H1 (cell line): ENCODE measurements around the gene RAD18. TPM values are rescaled to one million over a fixed set of nuclear protein-coding genes. Genes with fewer than 3 reads are reported as not detected.

Experiments used
- CTCF ChIA-PET: fragments of 300-600 bp; sonication (Branson Sonifier 250); formaldehyde crosslinking; loops from one replicate; lab custom pipeline; 2021; ENCODE audit not compliant: partially characterized antibody; lab: Charles Lee
- POLR2A ChIA-PET: fragments of 300-600 bp; sonication (Branson Sonifier 250); formaldehyde crosslinking; loops from one replicate; lab custom pipeline; 2021; ENCODE audit warnings: inconsistent platforms; ENCODE audit not compliant: partially characterized antibody; lab: Charles Lee
- DNase-seq, 2 experiments: peaks; one replicate each; pipeline versions ENCODE4 v3.0.0 to v3.0.0-alpha.2; 2010 to 2022; ENCODE audit warnings: low spot score in 2 of 2, low read depth in 1 of 2, mixed read lengths in 1 of 2
- FAIRE-seq: peaks from 2 replicates; lab custom pipeline; 2011; peaks lifted over from hg19 to GRCh38; lab: Jason Lieb, UNC
- H2AFZ ChIP-seq: 2 replicates; pipeline ENCODE4 v1.8.1; 2012; ENCODE audit warnings: low read length, inconsistent platforms
- H2AK5ac ChIP-seq: 2 replicates; pipeline ENCODE4 v1.6.1; 2013; ENCODE audit warnings: low read depth, low read length
- H2BK120ac ChIP-seq: replicated peaks from 2 replicates; pipeline ENCODE3; 2013; ENCODE audit warnings: low read depth, low read length, inconsistent platforms
- H2BK12ac ChIP-seq: 2 replicates; pipeline ENCODE4 v1.6.1; 2013; ENCODE audit warnings: low read depth, low read length
- H2BK15ac ChIP-seq: 2 replicates; pipeline ENCODE4 v1.6.1; 2013; ENCODE audit warnings: low read length
- H2BK20ac ChIP-seq: 2 replicates; pipeline ENCODE4 v1.6.1; 2013; ENCODE audit warnings: low read length
- H2BK5ac ChIP-seq: 2 replicates; pipeline ENCODE4 v1.6.1; 2013; ENCODE audit warnings: low read depth, low read length
- H3K14ac ChIP-seq: 2 replicates; pipeline ENCODE4 v1.6.1; 2013; ENCODE audit warnings: inconsistent platforms; ENCODE audit not compliant: insufficient read length
- H3K18ac ChIP-seq: 2 replicates; pipeline ENCODE4 v1.6.1; 2013; ENCODE audit warnings: low read length; ENCODE audit errors: extremely low read depth
- H3K23ac ChIP-seq: 2 replicates; pipeline ENCODE4 v1.6.1; 2013; ENCODE audit warnings: inconsistent platforms; ENCODE audit not compliant: insufficient read length
- H3K23me2 ChIP-seq: 2 replicates; pipeline ENCODE4 v1.6.1; 2013; ENCODE audit warnings: low read depth, low read length
- H3K27ac ChIP-seq: 2 replicates; pipeline ENCODE4 v1.6.1; 2011; ENCODE audit warnings: low read depth, low read length, inconsistent platforms
- H3K27me3 ChIP-seq, 4 experiments: replicated peaks in 1 of 4; 1 replicate in 1 of 4; 2 replicates in 3 of 4; pipeline versions ENCODE4 v1.6.1 to v1.8.1; 2011 to 2013; ENCODE audit warnings: low read length in 3 of 4, mild to moderate bottlenecking in 3 of 4, inconsistent platforms in 2 of 4, mixed read lengths in 2 of 4, moderate library complexity in 1 of 4; ENCODE audit not compliant: control insufficient read depth in 3 of 4, insufficient read depth in 3 of 4; ENCODE audit errors: extremely low read depth in 1 of 4
- H3K36me3 ChIP-seq, 4 experiments: 2 replicates each; pipeline versions ENCODE4 v1.6.1 to v1.8.1; 2011 to 2013; ENCODE audit warnings: mild to moderate bottlenecking in 4 of 4, low read length in 3 of 4, moderate library complexity in 2 of 4, control low read depth in 1 of 4, inconsistent platforms in 1 of 4; ENCODE audit not compliant: insufficient read depth in 4 of 4, control insufficient read depth in 2 of 4
- H3K4ac ChIP-seq: replicated peaks from 2 replicates; pipeline ENCODE3; 2013; ENCODE audit warnings: low read length, low read depth, mixed read lengths, inconsistent platforms; ENCODE audit not compliant: insufficient read length
- H3K4me1 ChIP-seq, 4 experiments: replicated peaks in 1 of 4; 1 replicate in 1 of 4; 2 replicates in 3 of 4; pipeline versions ENCODE4 v1.6.1 to v1.8.1; 2011 to 2013; ENCODE audit warnings: low read length in 3 of 4, inconsistent platforms in 2 of 4, mixed read lengths in 1 of 4; ENCODE audit not compliant: insufficient read depth in 4 of 4, control insufficient read depth in 3 of 4
- H3K4me2 ChIP-seq, 2 experiments: 2 replicates each; pipeline versions ENCODE4 v1.6.1 to v1.8.1; 2011 to 2013; ENCODE audit warnings: low read depth in 2 of 2, low read length in 2 of 2, control low read depth in 1 of 2, inconsistent platforms in 1 of 2, mild to moderate bottlenecking in 1 of 2; ENCODE audit not compliant: insufficient read depth in 1 of 2
- H3K4me3 ChIP-seq, 4 experiments: fragments of 200-600, 300-600 bp in 1 of 4; sonication (generic), shearing (Covaris generic), sonication (Bioruptor Twin) in 1 of 4; 2 replicates each; pipeline versions ENCODE4 v1.5.1 to v1.8.1; 2011 to 2016; ENCODE audit warnings: low read length in 4 of 4, low read depth in 3 of 4, control low read depth in 2 of 4, inconsistent platforms in 2 of 4, mild to moderate bottlenecking in 2 of 4, mixed read lengths in 1 of 4, moderate library complexity in 1 of 4; ENCODE audit not compliant: insufficient read depth in 2 of 4; ENCODE audit errors: extremely low read depth in 1 of 4
- H3K56ac ChIP-seq: replicated peaks from 2 replicates; pipeline ENCODE3; 2013; ENCODE audit warnings: low read depth, mild to moderate bottlenecking, mixed read lengths, low read length, inconsistent platforms; ENCODE audit not compliant: insufficient read length
- H3K79me1 ChIP-seq: 2 replicates; pipeline ENCODE4 v1.6.1; 2013; ENCODE audit warnings: low read depth, low read length, control low read depth
- H3K79me2 ChIP-seq, 2 experiments: 2 replicates each; pipeline versions ENCODE4 v1.6.1 to v1.8.1; 2012 to 2013; ENCODE audit warnings: low read length in 2 of 2, mild to moderate bottlenecking in 2 of 2, inconsistent platforms in 1 of 2; ENCODE audit not compliant: insufficient read depth in 2 of 2, control insufficient read depth in 1 of 2
- H3K9ac ChIP-seq, 4 experiments: replicated peaks in 1 of 4; 1 replicate in 1 of 4; 2 replicates in 3 of 4; pipeline versions ENCODE4 v1.6.1 to v1.8.1; 2011 to 2013; ENCODE audit warnings: low read depth in 3 of 4, low read length in 3 of 4, control low read depth in 2 of 4, mild to moderate bottlenecking in 2 of 4, moderate library complexity in 2 of 4, inconsistent platforms in 1 of 4; ENCODE audit errors: extremely low read depth in 1 of 4
- H3K9me3 ChIP-seq, 2 experiments: 2 replicates each; pipeline versions ENCODE4 v1.6.1 to v1.8.1; 2012 to 2013; ENCODE audit warnings: mild to moderate bottlenecking in 2 of 2, moderate library complexity in 2 of 2, control low read depth in 1 of 2, inconsistent platforms in 1 of 2, low read depth in 1 of 2, low read length in 1 of 2, mixed read lengths in 1 of 2; ENCODE audit not compliant: insufficient read depth in 2 of 2
- H4K20me1 ChIP-seq, 2 experiments: replicated peaks in 1 of 2; 2 replicates each; pipeline versions ENCODE3 to v1.8.1; 2011 to 2013; ENCODE audit warnings: inconsistent platforms in 2 of 2, low read length in 2 of 2, mild to moderate bottlenecking in 1 of 2; ENCODE audit not compliant: insufficient read depth in 2 of 2, control insufficient read depth in 1 of 2
- H4K5ac ChIP-seq: 2 replicates; pipeline ENCODE4 v1.6.1; 2013; ENCODE audit warnings: low read length, low read depth, mixed read lengths, inconsistent platforms; ENCODE audit not compliant: insufficient read length
- H4K8ac ChIP-seq: 2 replicates; pipeline ENCODE4 v1.8.0; 2013; ENCODE audit warnings: mild to moderate bottlenecking, moderate library complexity, low read length, inconsistent platforms; ENCODE audit not compliant: insufficient read depth; ENCODE audit errors: extremely low read depth
- H4K91ac ChIP-seq: replicated peaks from 2 replicates; pipeline ENCODE3; 2013; ENCODE audit warnings: low read length, mixed read lengths, inconsistent platforms; ENCODE audit not compliant: insufficient read length
- BACH1 ChIP-seq: IDR thresholded peaks from 2 replicates; pipeline ENCODE4 v1.6.1; 2012; ENCODE audit warnings: low read length, improper control_type of control experiment
- KDM4A ChIP-seq: IDR thresholded peaks from one replicate; pipeline ENCODE4 v1.7.1; 2012; ENCODE audit warnings: low read depth, mild to moderate bottlenecking, moderate library complexity, low read length, inconsistent platforms; ENCODE audit not compliant: severe bottlenecking
- TAF1 ChIP-seq: IDR thresholded peaks from 2 replicates; pipeline ENCODE4 v1.6.1; 2011; ENCODE audit warnings: mild to moderate bottlenecking, low read depth, low read length
- WGBS, 2 experiments: shearing (Covaris generic) in 1 of 2; methylation state at CpG; one replicate each; pipeline versions ENCODE4 v1.1.6 to v1.1.7; 2013 to 2015; ENCODE audit warnings: low lambda C conversion rate in 2 of 2, mixed read lengths in 2 of 2, inconsistent platforms in 1 of 2, low coverage in 1 of 2, missing lambda C conversion rate in 1 of 2; ENCODE audit not compliant: insufficient replicate concordance in 2 of 2, insufficient coverage in 1 of 2, insufficient read length in 1 of 2; ENCODE audit errors: extremely low coverage in 1 of 2, missing lambda C conversion rate in 1 of 2; 5-methylcytosine and 5-hydroxymethylcytosine counted together
- polyA plus RNA-seq, 7 experiments: library from polyadenylated mRNA; depleted of rRNA in 3 of 7; stranded (reverse) in 5 of 7; unstranded in 2 of 7; fragments of >200 nt in 5 of 7; fragments of 200-250 nt in 2 of 7; gene quantifications; 1 replicate in 5 of 7; 2 replicates in 1 of 7; 4 replicates in 1 of 7; pipeline versions ENCODE4 v1.2.1 to v1.2.3, GENCODE V29; 2011 to 2013; ENCODE audit warnings: missing spikeins in 2 of 7, mixed read lengths in 2 of 7
- total RNA-seq: library from RNA; stranded (reverse); fragmentation: NEBNext Ultra II Directional; extraction: Animal tissue kit (Norgen Biotek cat#: 25700); gene quantifications from 2 replicates; pipeline ENCODE4 v1.2.1, GENCODE V29; 2021

The RAD18 gene
- total and polyA plus RNA-seq, 2 of the 8 experiments (the other 6 are each of a cell fraction or from before 2014, with no cell fraction given), result 13.0 to 23.2 TPM

- CTCF ChIA-PET, result interaction anchor here (1.1 to 1.4 kb wide), 2 partner anchors 9 to 71 kb away, joined by 5 to 6 read pairs; partner anchors contain the start of gene OXTR
- TF ChIP-seq BACH1, result no peak
- TF ChIP-seq TAF1, result no peak
- TF ChIP-seq KDM4A, result no peak
These were observed 122.7 kb downstream of the RAD18 start for GRCh38 chr3:8840556-8840955.

More at GRCh38 chr3:8840556-8840955, 122.7 kb downstream of the RAD18 start:
- H3K9me3 ChIP-seq, result no peaks in the 10 kb centered on the region
- H2AK5ac ChIP-seq, result no peak overlapping the region
- H3K27ac ChIP-seq, result no peak overlapping the region
- POLR2A ChIA-PET, result interaction anchor here (0.6 kb wide), 1 partner anchor 71 kb away, joined by 4 read pairs; the partner anchor contains the start of gene OXTR
- FAIRE-seq, result no peak
- H3K18ac ChIP-seq, result no peak overlapping the region
- WGBS, 2 experiments, result 85% methylated on average over 5 of the region's 5 CpGs; no CpG with 5 or more reads in 1 of the 2 experiments
- no peaks in the 10 kb centered on the region; a peak in 1 of 7 replicates for H3K27me3 ChIP-seq
- H3K9ac ChIP-seq, result no peak overlapping the region
- H3K4me1 ChIP-seq, result no peaks in the 10 kb centered on the region
- no peak overlapping the region for H4K91ac ChIP-seq
- no peak overlapping the region for H3K14ac ChIP-seq
- H4K8ac ChIP-seq, result no peak overlapping the region
- H3K79me1 ChIP-seq, result no peaks in the 10 kb centered on the region
- no peaks in the 10 kb centered on the region for H3K79me2 ChIP-seq
- no peak overlapping the region for H2BK5ac ChIP-seq
- H2BK12ac ChIP-seq, result no peak overlapping the region
- H2AFZ ChIP-seq, result no peak overlapping the region
- no peak overlapping the region for H2BK15ac ChIP-seq
- H4K5ac ChIP-seq, result no peak overlapping the region
- no peak for DNase-seq
- no peak overlapping the region for H2BK120ac ChIP-seq
- no peaks in the 10 kb centered on the region for H3K36me3 ChIP-seq
- H3K56ac ChIP-seq, result no peak overlapping the region
- H3K4me2 ChIP-seq, result no peak overlapping the region
- no peaks in the 10 kb centered on the region for H4K20me1 ChIP-seq
- no peak overlapping the region for H3K23ac ChIP-seq
- H3K23me2 ChIP-seq, result no peaks in the 10 kb centered on the region
- no peak overlapping the region for H3K4me3 ChIP-seq
- no peak overlapping the region for H3K4ac ChIP-seq
- no peak overlapping the region for H2BK20ac ChIP-seq
